ENCODE results near the gene WDFY4.

DNA sequence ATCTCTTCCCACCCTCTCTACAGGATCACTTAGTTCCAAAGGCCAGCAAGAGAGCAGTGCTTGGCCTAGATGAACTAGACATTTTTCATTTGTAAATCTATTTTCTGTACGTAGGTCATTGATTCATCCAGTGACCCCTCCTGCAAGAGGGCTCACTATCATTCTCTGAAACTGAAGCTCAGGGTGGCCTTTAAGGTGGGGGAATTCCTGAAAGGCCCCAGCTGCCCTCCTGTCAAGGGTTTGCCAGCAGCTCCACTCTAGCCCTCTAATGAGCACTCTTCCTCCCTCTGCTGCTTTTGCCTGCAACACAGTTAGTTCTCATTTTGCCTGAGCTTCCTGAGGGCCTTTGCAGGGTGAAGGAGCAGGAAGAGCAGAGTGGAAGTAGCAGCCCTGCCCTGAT lies 213.8 kb downstream of the WDFY4 start:
- TF ChIP-seq, protein P1, sequence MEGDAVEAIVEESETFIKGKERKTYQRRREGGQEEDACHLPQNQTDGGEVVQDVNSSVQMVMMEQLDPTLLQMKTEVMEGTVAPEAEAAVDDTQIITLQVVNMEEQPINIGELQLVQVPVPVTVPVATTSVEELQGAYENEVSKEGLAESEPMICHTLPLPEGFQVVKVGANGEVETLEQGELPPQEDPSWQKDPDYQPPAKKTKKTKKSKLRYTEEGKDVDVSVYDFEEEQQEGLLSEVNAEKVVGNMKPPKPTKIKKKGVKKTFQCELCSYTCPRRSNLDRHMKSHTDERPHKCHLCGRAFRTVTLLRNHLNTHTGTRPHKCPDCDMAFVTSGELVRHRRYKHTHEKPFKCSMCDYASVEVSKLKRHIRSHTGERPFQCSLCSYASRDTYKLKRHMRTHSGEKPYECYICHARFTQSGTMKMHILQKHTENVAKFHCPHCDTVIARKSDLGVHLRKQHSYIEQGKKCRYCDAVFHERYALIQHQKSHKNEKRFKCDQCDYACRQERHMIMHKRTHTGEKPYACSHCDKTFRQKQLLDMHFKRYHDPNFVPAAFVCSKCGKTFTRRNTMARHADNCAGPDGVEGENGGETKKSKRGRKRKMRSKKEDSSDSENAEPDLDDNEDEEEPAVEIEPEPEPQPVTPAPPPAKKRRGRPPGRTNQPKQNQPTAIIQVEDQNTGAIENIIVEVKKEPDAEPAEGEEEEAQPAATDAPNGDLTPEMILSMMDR (IDR thresholded peaks at IDR 0.05; ENCODE audit: insufficient read depth, low read depth, low read length): no peak
- TF ChIP-seq EZH2 (IDR thresholded peaks at IDR 0.05; ENCODE audit: insufficient read depth, low read length): no peak

Data from astrocyte (in vitro differentiated cells and primary cell).